HG03469 (cell line): ENCODE measurements around the gene PPM1G.

ENCODE experiments used
- ATAC-seq: cut with Tn5 transposase; IDR thresholded peaks from one replicate; pipeline ENCODE4 v1.9.1; 2021; ENCODE audit warnings: mild to moderate bottlenecking, moderate library complexity, moderate number of reproducible peaks; ENCODE audit not compliant: unreplicated experiment

Gene PPM1G

GRCh38 chr2:27336173-27336572, 73.2 kb downstream of the PPM1G start:
- no peak for ATAC-seq

- no peak for ATAC-seq
These were observed 74.1 kb downstream of the PPM1G start for GRCh38 chr2:27335311-27335710.
